GM19193 (cell line): Measurements from ENCODE around the gene TMEM237.

ENCODE experiments used
- POLR2A ChIP-seq: IDR thresholded peaks from 4 replicates; pipeline ENCODE4 v1.6.1; 2011; ENCODE audit not compliant: insufficient read depth, insufficient read length; ENCODE audit errors: extremely low read depth

The TMEM237 gene

GRCh38 chr2:201654616-201655384 lies 11.5 kb upstream of the TMEM237 start:
- TF ChIP-seq POLR2A: no peak

- no peak for TF ChIP-seq POLR2A
Observed at GRCh38 chr2:201653221-201653620, 9.9 kb upstream of the TMEM237 start.

GRCh38 chr2:201649442-201649841 lies 6.1 kb upstream of the TMEM237 start:
- no peak for TF ChIP-seq POLR2A

GRCh38 chr2:201647431-201647830 lies 4.1 kb upstream of the TMEM237 start:
- no peak for TF ChIP-seq POLR2A

GRCh38 chr2:201644001-201644400 lies 698 bp upstream of the TMEM237 start:
- no peak for TF ChIP-seq POLR2A

- TF ChIP-seq POLR2A: peak; percentile 77
Observed at GRCh38 chr2:201642579-201643215, 606 bp downstream of the TMEM237 start.

GRCh38 chr2:201642086-201642578 lies 1.2 kb downstream of the TMEM237 start:
- TF ChIP-seq POLR2A: no peak

- no peak for TF ChIP-seq POLR2A
Observed at GRCh38 chr2:201639205-201639604, 4.1 kb downstream of the TMEM237 start.

- no peak for TF ChIP-seq POLR2A
Observed at GRCh38 chr2:201638326-201638725, 5.0 kb downstream of the TMEM237 start.

GRCh38 chr2:201633661-201634249 lies 9.5 kb downstream of the TMEM237 start:
- no peak for TF ChIP-seq POLR2A

GRCh38 chr2:201631041-201631440 lies 12.3 kb downstream of the TMEM237 start:
- TF ChIP-seq POLR2A: no peak

GRCh38 chr2:201630577-201630976 lies 12.7 kb downstream of the TMEM237 start:
- no peak for TF ChIP-seq POLR2A

GRCh38 chr2:201628545-201628944 lies 14.8 kb downstream of the TMEM237 start:
- TF ChIP-seq POLR2A: no peak

GRCh38 chr2:201622306-201622970 lies 20.9 kb downstream of the TMEM237 start:
- TF ChIP-seq POLR2A: no peak
